B cell (primary cell): Measurements from ENCODE around the gene COPZ1. TPM values are rescaled to one million over a fixed set of nuclear protein-coding genes. Genes with fewer than 3 reads are reported as not detected.

Source experiments
- ATAC-seq: fragments of 200-7000 bp; cut with Tn5 transposase; one replicate; pipeline ENCODE4 v1.10.0; 2021; ENCODE audit warnings: low read depth, mild to moderate bottlenecking, moderate number of reproducible peaks, moderate library complexity
- CTCF ChIA-PET: fragments of 350-600 bp; sonication (Branson Sonifier 250); formaldehyde crosslinking; loops from one replicate; lab custom pipeline; 2021; ENCODE audit warnings: antibody characterized with exemption, inconsistent platforms; lab: Charles Lee
- POLR2A ChIA-PET: fragments of 350-600 bp; sonication (Branson Sonifier 250); formaldehyde crosslinking; loops from one replicate; lab custom pipeline; 2021; ENCODE audit warnings: antibody characterized with exemption; lab: Charles Lee
- DNase-seq: peaks from one replicate; pipeline ENCODE4 v3.0.0; 2013
- H2AFZ ChIP-seq: 2 replicates; pipeline ENCODE4 v1.6.1; 2012; ENCODE audit warnings: mild to moderate bottlenecking, low read depth, low read length; ENCODE audit not compliant: insufficient read depth, poor library complexity, severe bottlenecking
- H3K27ac ChIP-seq, 2 donors: 1 replicate in 1 of 2; 2 replicates in 1 of 2; pipeline ENCODE4 v1.5.1; 2012 to 2013; ENCODE audit warnings: low read length in 2 of 2, mild to moderate bottlenecking in 2 of 2, moderate library complexity in 1 of 2
- H3K27me3 ChIP-seq, 4 experiments: fragments of 200-600 bp in 1 of 4; sonication (generic) in 1 of 4; replicated peaks in 1 of 4; 1 replicate in 2 of 4; 2 replicates in 2 of 4; pipeline versions ENCODE4 v1.6.1 to v1.7.0; 2013 to 2016; ENCODE audit warnings: low read length in 3 of 4, mild to moderate bottlenecking in 2 of 4, mixed read lengths in 1 of 4, moderate library complexity in 1 of 4; ENCODE audit not compliant: insufficient read depth in 4 of 4, control insufficient read depth in 3 of 4; ENCODE audit errors: control extremely low read depth in 1 of 4
- H3K36me3 ChIP-seq, 2 experiments: replicated peaks in 1 of 2; 1 replicate in 1 of 2; 2 replicates in 1 of 2; pipeline versions ENCODE4 v1.6.1 to v1.7.1; 2013; ENCODE audit warnings: low read length in 1 of 2; ENCODE audit not compliant: insufficient read depth in 2 of 2, control insufficient read depth in 1 of 2; ENCODE audit errors: control extremely low read depth in 1 of 2, extremely low read depth in 1 of 2
- H3K4me1 ChIP-seq, 2 donors: fragments of 200-600 bp in 1 of 2; sonication (generic) in 1 of 2; 1 replicate in 1 of 2; 2 replicates in 1 of 2; pipeline versions ENCODE4 v1.5.1 to v1.6.1; 2013 to 2017; ENCODE audit warnings: low read length in 2 of 2; ENCODE audit not compliant: control insufficient read depth in 2 of 2, insufficient read depth in 2 of 2
- H3K4me2 ChIP-seq: replicated peaks from 2 replicates; pipeline ENCODE3; 2012; ENCODE audit warnings: mild to moderate bottlenecking, low read depth, low read length; ENCODE audit not compliant: poor library complexity, severe bottlenecking
- H3K4me3 ChIP-seq, 5 experiments: fragments of 200-600 bp in 1 of 5; sonication (generic) in 1 of 5; 1 replicate in 3 of 5; 2 replicates in 2 of 5; pipeline versions ENCODE4 v1.5.1 to v1.7.0; 2011 to 2016; ENCODE audit warnings: low read length in 4 of 5, mild to moderate bottlenecking in 4 of 5, low read depth in 2 of 5, control low read depth in 1 of 5, moderate library complexity in 1 of 5; ENCODE audit not compliant: insufficient read depth in 1 of 5; ENCODE audit errors: control extremely low read depth in 1 of 5, extremely low read depth in 1 of 5
- H3K79me2 ChIP-seq: fragments of 200-600 bp; sonication (generic); one replicate; pipeline ENCODE4 v1.6.0; 2016; ENCODE audit warnings: low read length; ENCODE audit not compliant: control insufficient read depth, insufficient read depth
- H3K9ac ChIP-seq: fragments of 200-600 bp; sonication (generic); 2 replicates; pipeline ENCODE4 v1.6.1; 2017; ENCODE audit warnings: mild to moderate bottlenecking, low read length, moderate library complexity
- H3K9me3 ChIP-seq, 3 donors: one replicate each; pipeline versions ENCODE4 v1.6.1 to v1.7.1; 2013; ENCODE audit warnings: low read length in 2 of 3; ENCODE audit not compliant: control insufficient read depth in 2 of 3, insufficient read depth in 1 of 3; ENCODE audit errors: control extremely low read depth in 1 of 3
- H4K20me1 ChIP-seq: 2 replicates; pipeline ENCODE4 v1.6.0; 2012; ENCODE audit warnings: mild to moderate bottlenecking, low read length; ENCODE audit not compliant: insufficient read depth, control insufficient read depth, poor library complexity, severe bottlenecking
- H3K27ac Mint-ChIP-seq: one replicate; pipeline ENCODE4 v1.8.0; 2021; ENCODE audit warnings: mixed read lengths
- H3K27me3 Mint-ChIP-seq: one replicate; pipeline ENCODE4 v1.8.0; 2021; ENCODE audit warnings: mixed read lengths
- H3K4me1 Mint-ChIP-seq: one replicate; pipeline ENCODE4 v1.8.0; 2021; ENCODE audit warnings: mixed read lengths
- H3K4me3 Mint-ChIP-seq: one replicate; pipeline ENCODE4 v1.8.0; 2021; ENCODE audit warnings: mixed read lengths
- H3K9me3 Mint-ChIP-seq: one replicate; pipeline ENCODE4 v1.8.0; 2022; ENCODE audit warnings: mixed read lengths; ENCODE audit not compliant: insufficient read depth
- EZH2 ChIP-seq: IDR thresholded peaks from 2 replicates; pipeline ENCODE4 v1.6.1; 2012; ENCODE audit warnings: borderline replicate concordance, low read depth, mild to moderate bottlenecking, moderate library complexity, low read length; ENCODE audit not compliant: insufficient read depth, poor library complexity, severe bottlenecking
- WGBS: methylation state at CpG from one replicate; pipeline ENCODE4 v1.1.5; 2013; ENCODE audit warnings: missing lambda C conversion rate; ENCODE audit not compliant: insufficient coverage; 5-methylcytosine and 5-hydroxymethylcytosine counted together
- intact Hi-C: fragments of 100-400 bp; cut with micrococcal nuclease; formaldehyde crosslinking; loops from one replicate; pipeline ENCODE4 v1.10.0; 2022
- polyA plus RNA-seq: library from polyadenylated mRNA; depleted of rRNA; stranded (reverse); fragments of >200 nt; gene quantifications from 2 replicates; pipeline ENCODE4 v1.2.3, GENCODE V29; 2012
- total RNA-seq, 2 donors: library from RNA; stranded (reverse); fragments of 120-200 nt in 1 of 2; gene quantifications; 1 replicate in 1 of 2; 2 replicates in 1 of 2; pipeline versions ENCODE4 v1.2.3 to v1.2.4, GENCODE V29; 2013 to 2022
- TF ChIP-seq, protein P1 (sequence below): fragments of 200-600 bp; IDR thresholded peaks from one replicate; pipeline ENCODE4 v1.8.0; 2022; ENCODE audit warnings: antibody characterized with exemption, mild to moderate bottlenecking

The COPZ1 gene
- total and polyA plus RNA-seq, 2 donors (not counting 1 experiment from before 2014, with no cell fraction given): 54.9 to 72.1 TPM

DNA sequence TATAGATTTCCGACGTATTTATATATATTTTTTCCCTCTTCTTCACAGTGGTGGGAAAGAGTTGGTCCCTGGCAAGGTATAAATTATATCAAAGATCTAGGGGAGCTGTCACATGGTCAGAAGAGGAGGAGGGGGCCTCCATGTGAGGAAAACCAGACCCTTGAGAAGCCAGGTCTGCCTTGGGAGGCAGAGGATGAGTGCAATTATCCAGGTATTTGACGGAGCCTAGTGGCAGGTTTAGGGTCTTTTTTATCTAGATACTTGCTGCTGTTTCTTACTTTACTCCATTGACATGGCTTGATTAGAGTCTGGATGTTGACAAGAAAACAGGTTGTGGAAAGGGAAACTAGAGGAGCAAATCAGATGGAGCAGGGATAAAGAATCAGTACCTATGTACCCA lies 5.5 kb downstream of the COPZ1 start:
- peaks cover 12% of the 10 kb centered on the region for H4K20me1 ChIP-seq
- Mint-ChIP-seq H3K4me3 (no peak overlapping the region), H3K27me3 (no peaks in the 10 kb centered on the region), H3K9me3 (no peaks in the 10 kb centered on the region), H3K27ac (no peak overlapping the region), H3K4me1 (peaks cover 35% of the 10 kb centered on the region)
- no peak overlapping the region for H3K27ac ChIP-seq
- ChIA-PET POLR2A (no interaction called here), CTCF (interaction anchor here (0.9 to 1.6 kb wide), 3 partner anchors 9 to 79 kb away, joined by 3 to 4 read pairs (median 3); no protein-coding TSS in a partner anchor)
- intact Hi-C loops: no loop called here
- H3K27me3 ChIP-seq: no peaks in the 10 kb centered on the region
- TF ChIP-seq, protein P1, sequence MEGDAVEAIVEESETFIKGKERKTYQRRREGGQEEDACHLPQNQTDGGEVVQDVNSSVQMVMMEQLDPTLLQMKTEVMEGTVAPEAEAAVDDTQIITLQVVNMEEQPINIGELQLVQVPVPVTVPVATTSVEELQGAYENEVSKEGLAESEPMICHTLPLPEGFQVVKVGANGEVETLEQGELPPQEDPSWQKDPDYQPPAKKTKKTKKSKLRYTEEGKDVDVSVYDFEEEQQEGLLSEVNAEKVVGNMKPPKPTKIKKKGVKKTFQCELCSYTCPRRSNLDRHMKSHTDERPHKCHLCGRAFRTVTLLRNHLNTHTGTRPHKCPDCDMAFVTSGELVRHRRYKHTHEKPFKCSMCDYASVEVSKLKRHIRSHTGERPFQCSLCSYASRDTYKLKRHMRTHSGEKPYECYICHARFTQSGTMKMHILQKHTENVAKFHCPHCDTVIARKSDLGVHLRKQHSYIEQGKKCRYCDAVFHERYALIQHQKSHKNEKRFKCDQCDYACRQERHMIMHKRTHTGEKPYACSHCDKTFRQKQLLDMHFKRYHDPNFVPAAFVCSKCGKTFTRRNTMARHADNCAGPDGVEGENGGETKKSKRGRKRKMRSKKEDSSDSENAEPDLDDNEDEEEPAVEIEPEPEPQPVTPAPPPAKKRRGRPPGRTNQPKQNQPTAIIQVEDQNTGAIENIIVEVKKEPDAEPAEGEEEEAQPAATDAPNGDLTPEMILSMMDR: no peak
- TF ChIP-seq EZH2: no peak
- DNase-seq (no peak), ATAC-seq (no peak)
- peaks cover 86% of the 10 kb centered on the region for H3K79me2 ChIP-seq
- H3K4me1 ChIP-seq: peaks cover 8% of the 10 kb centered on the region in 2 donors
- no peak overlapping the region for H2AFZ ChIP-seq
- WGBS: no CpG with 5 or more reads among the region's 3 CpGs
- H3K4me3 ChIP-seq: no peak overlapping the region
- H3K9me3 ChIP-seq: no peaks in the 10 kb centered on the region
- H3K36me3 ChIP-seq: peaks cover 0 to 22% of the 10 kb centered on the region in 2 experiments
- no peak overlapping the region for H3K9ac ChIP-seq
- H3K4me2 ChIP-seq: peak overlapping the region; percentile 6

DNA sequence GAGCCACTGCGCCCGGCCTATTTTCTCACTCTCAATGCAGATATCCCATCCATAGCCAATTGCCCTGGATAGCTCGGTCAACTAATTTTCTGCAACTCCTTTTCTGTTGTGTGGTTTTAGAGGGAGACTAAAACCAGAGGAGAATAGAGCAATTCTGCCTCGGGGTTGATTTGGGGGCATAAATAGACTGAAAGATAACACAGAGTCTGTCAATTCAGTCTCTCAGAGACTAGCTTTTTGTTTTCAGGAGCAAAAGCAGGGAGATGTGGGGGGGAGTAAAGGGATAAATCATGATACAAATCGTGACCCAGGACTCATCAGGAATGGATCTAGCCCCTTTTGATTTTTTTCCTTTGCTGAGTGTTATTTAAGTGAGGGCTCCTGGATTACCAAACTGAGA lies 6.5 kb downstream of the COPZ1 start:
- no peak overlapping the region for H3K4me3 ChIP-seq
- peaks cover 13% of the 10 kb centered on the region for H4K20me1 ChIP-seq
- no peak overlapping the region for H3K9ac ChIP-seq
- Mint-ChIP-seq H3K27ac (no peak overlapping the region), H3K4me3 (no peak overlapping the region), H3K9me3 (no peaks in the 10 kb centered on the region), H3K4me1 (peaks cover 34% of the 10 kb centered on the region), H3K27me3 (no peaks in the 10 kb centered on the region)
- intact Hi-C loops: no loop called here
- ChIA-PET POLR2A (no interaction called here), CTCF (no interaction called here)
- TF ChIP-seq, protein P1: no peak
- TF ChIP-seq EZH2: no peak
- H2AFZ ChIP-seq: no peak overlapping the region
- no peak for ATAC-seq
- H3K79me2 ChIP-seq: peaks cover 89% of the 10 kb centered on the region
- 100% methylated on average over 3 of the region's 5 CpGs for WGBS
- no peaks in the 10 kb centered on the region for H3K27me3 ChIP-seq
- no peak overlapping the region for H3K27ac ChIP-seq
- H3K4me1 ChIP-seq: peaks cover 4 to 5% of the 10 kb centered on the region in 2 donors
- DNase-seq: no peak
- peaks cover 0 to 22% of the 10 kb centered on the region in 2 experiments for H3K36me3 ChIP-seq
- no peaks in the 10 kb centered on the region for H3K9me3 ChIP-seq
- H3K4me2 ChIP-seq: no peak overlapping the region
